ENCODE results near the gene CETP. TPM values are rescaled to one million over a fixed set of nuclear protein-coding genes. Genes with fewer than 3 reads are reported as not detected.

CETP gene
- total and polyA plus RNA-seq, 2 of the 13 experiments (the other 11 are each of a cell fraction or from before 2014, with no cell fraction given): 0.31 to 9.8 TPM

DNA sequence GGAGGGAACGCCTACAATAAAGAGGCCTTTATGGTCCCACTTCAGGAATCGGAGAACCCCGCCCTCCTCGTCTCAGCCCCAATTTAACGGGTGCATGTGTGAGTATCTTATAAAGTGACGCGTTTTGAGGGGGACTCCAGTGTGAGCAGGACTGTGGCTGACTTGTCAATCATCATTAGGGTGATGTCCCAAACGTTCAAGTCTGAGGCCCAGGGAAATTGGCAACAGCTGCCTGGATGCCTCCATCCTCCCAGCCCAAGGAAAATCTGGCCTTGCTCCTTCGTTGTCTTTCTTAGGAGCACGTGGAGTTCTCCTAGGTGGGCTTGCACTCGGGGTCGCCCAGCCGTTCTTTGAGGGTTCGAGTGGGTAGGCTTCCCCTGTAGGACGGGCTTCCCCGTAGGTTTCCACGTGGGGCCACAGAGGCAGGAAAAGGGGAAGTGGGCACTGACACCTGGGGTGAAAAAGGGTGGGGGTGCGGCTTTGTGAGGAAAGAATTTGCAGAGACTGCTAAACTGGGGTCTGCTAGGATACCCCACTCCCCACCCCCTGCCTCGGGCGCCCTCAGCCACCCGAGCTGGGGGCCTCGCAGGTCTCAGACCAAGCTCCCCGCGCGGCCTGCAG, 30.4 kb upstream of the CETP start (continued):
- TF ChIP-seq, protein P1, sequence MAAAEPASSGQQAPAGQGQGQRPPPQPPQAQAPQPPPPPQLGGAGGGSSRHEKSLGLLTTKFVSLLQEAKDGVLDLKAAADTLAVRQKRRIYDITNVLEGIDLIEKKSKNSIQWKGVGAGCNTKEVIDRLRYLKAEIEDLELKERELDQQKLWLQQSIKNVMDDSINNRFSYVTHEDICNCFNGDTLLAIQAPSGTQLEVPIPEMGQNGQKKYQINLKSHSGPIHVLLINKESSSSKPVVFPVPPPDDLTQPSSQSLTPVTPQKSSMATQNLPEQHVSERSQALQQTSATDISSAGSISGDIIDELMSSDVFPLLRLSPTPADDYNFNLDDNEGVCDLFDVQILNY (CRISPR knock-in tag; conservative IDR thresholded peaks at IDR 0.05): no peak
- TF ChIP-seq ZNF350 (CRISPR knock-in tag; IDR thresholded peaks at IDR 0.05; ENCODE audit: borderline replicate concordance, low read depth): no peak
- TF ChIP-seq IRX3 (CRISPR knock-in tag; IDR thresholded peaks at IDR 0.05; ENCODE audit: borderline replicate concordance, low read depth): 0 out of 2 replicates have a peak, but pooled peaks have one; percentile 12
- TF ChIP-seq ARID2 (CRISPR knock-in tag; IDR thresholded peaks at IDR 0.05; ENCODE audit: borderline replicate concordance): peak; percentile 6; the same call in 1 of the 2 replicates
- TF ChIP-seq HHEX (CRISPR knock-in tag; IDR thresholded peaks at IDR 0.05): no peak
- TF ChIP-seq HOXD1 (CRISPR knock-in tag; IDR thresholded peaks at IDR 0.05): peak; percentile 37
- 0 out of 2 replicates have a peak, but pooled peaks have one; percentile 19 for TF ChIP-seq ZBED4 (CRISPR knock-in tag; IDR thresholded peaks at IDR 0.05; ENCODE audit: borderline replicate concordance)
- no peak for TF ChIP-seq ZNF607 (CRISPR knock-in tag; IDR thresholded peaks at IDR 0.05; ENCODE audit: borderline replicate concordance)
- TF ChIP-seq ZBTB7A (CRISPR knock-in tag; IDR thresholded peaks at IDR 0.05): 0 out of 2 replicates have a peak, but pooled peaks have one; percentile 30
- 0 out of 2 replicates have a peak, but pooled peaks have one; percentile 20 for TF ChIP-seq RNF2 (conservative IDR thresholded peaks at IDR 0.05; ENCODE audit: low read depth)
- TF ChIP-seq MTF2 (CRISPR knock-in tag; IDR thresholded peaks at IDR 0.05; ENCODE audit: borderline replicate concordance): 0 out of 2 replicates have a peak, but pooled peaks have one; percentile 21
- no peak for TF ChIP-seq TEAD3 (CRISPR knock-in tag; optimal IDR thresholded peaks at IDR 0.05; ENCODE audit: borderline replicate concordance)
- 0 out of 2 replicates have a peak, but pooled peaks have one; percentile 24 for TF ChIP-seq MYNN (CRISPR knock-in tag; IDR thresholded peaks at IDR 0.05; ENCODE audit: low read depth)
- 0 out of 2 replicates have a peak, but pooled peaks have one; percentile 50 for TF ChIP-seq ZBTB4 (CRISPR knock-in tag; IDR thresholded peaks at IDR 0.05; ENCODE audit: borderline replicate concordance)
